ENCODE results near the gene PPM1B. TPM values are rescaled to one million over a fixed set of nuclear protein-coding genes. Genes with fewer than 3 reads are reported as not detected.
A peak's percentile ranks its signal among the peaks of the same experiment; 100 is the strongest.
"Not testable (repeated sequence)": the region's sequence is repeated elsewhere in the genome, so short reads cannot be mapped to it uniquely, and the experiment has no call there.

Gene PPM1B
- total RNA-seq, 1 donor from 2014 or later, result 48.4 TPM

- intact Hi-C loops (cut with DNase I), result no loop called here
- no peak for ATAC-seq
- no peak for DNase-seq (ENCODE audit: missing footprints)
Measured at GRCh38 chr2:44237221-44237620, 68.5 kb downstream of the PPM1B start.

- no peak for ATAC-seq
- intact Hi-C loops (cut with DNase I), result loop anchor here (10.0 kb wide), 1 partner anchor 712 kb away; no protein-coding TSS in a partner anchor
- DNase-seq (ENCODE audit: missing footprints), result no peak
Measured at GRCh38 chr2:44242904-44243303, 74.2 kb downstream of the PPM1B start.

- intact Hi-C loops (cut with DNase I), result loop anchor here (2.0 to 10.0 kb wide), 2 partner anchors 158 to 710 kb away; no protein-coding TSS in a partner anchor
- ATAC-seq (peak; percentile 63), DNase-seq (ENCODE audit: missing footprints) (no peak)
Measured at GRCh38 chr2:44244135-44244871, 75.6 kb downstream of the PPM1B start.

GRCh38 chr2:44245083-44245861 is 76.6 kb downstream of the PPM1B start:
- ATAC-seq, result no peak
- DNase-seq (ENCODE audit: missing footprints), result no peak
- intact Hi-C loops (cut with DNase I), result loop anchor here (2.0 to 10.0 kb wide), 2 partner anchors 158 to 710 kb away; no protein-coding TSS in a partner anchor

- intact Hi-C loops (cut with DNase I), result loop anchor here (10.0 kb wide), 1 partner anchor 708 kb away; no protein-coding TSS in a partner anchor
- ATAC-seq (no peak), DNase-seq (ENCODE audit: missing footprints) (no peak)
Measured at GRCh38 chr2:44246436-44246835, 77.8 kb downstream of the PPM1B start.

- no peak for DNase-seq (ENCODE audit: missing footprints)
- no peak for ATAC-seq
- intact Hi-C loops (cut with DNase I), result loop anchor here (10.0 kb wide), 1 partner anchor 708 kb away; no protein-coding TSS in a partner anchor
Measured at GRCh38 chr2:44246840-44247369, 78.2 kb downstream of the PPM1B start.

- DNase-seq (ENCODE audit: missing footprints) (no peak), ATAC-seq (no peak)
- intact Hi-C loops (cut with DNase I), result loop anchor here (10.0 kb wide), 1 partner anchor 707 kb away; no protein-coding TSS in a partner anchor
Measured at GRCh38 chr2:44247924-44248323, 79.2 kb downstream of the PPM1B start.

- ATAC-seq; DNase-seq (ENCODE audit: missing footprints): not testable (repeated sequence)
- intact Hi-C loops (cut with DNase I), result loop anchor here (10.0 kb wide), 1 partner anchor 706 kb away; no protein-coding TSS in a partner anchor
Measured at GRCh38 chr2:44249269-44249668, 80.6 kb downstream of the PPM1B start.

- ATAC-seq, result no peak
- no peak for DNase-seq (ENCODE audit: missing footprints)
- intact Hi-C loops (cut with DNase I), result no loop called here
Measured at GRCh38 chr2:44250376-44250775, 81.7 kb downstream of the PPM1B start.

GRCh38 chr2:44254023-44254422 is 85.3 kb downstream of the PPM1B start:
- no peak for ATAC-seq
- no peak for DNase-seq (ENCODE audit: missing footprints)
- intact Hi-C loops (cut with DNase I), result no loop called here

GRCh38 chr2:44255704-44256103 is 87.0 kb downstream of the PPM1B start:
- ATAC-seq; DNase-seq (ENCODE audit: missing footprints); intact Hi-C loops (cut with DNase I): not testable (repeated sequence)

- DNase-seq (ENCODE audit: missing footprints); intact Hi-C loops (cut with DNase I); ATAC-seq: not testable (repeated sequence)
Measured at GRCh38 chr2:44257802-44258201, 89.1 kb downstream of the PPM1B start.

- no peak for DNase-seq (ENCODE audit: missing footprints)
- ATAC-seq, result no peak
- intact Hi-C loops (cut with DNase I), result no loop called here
Measured at GRCh38 chr2:44267269-44267795, 98.7 kb downstream of the PPM1B start.

- peak; percentile 89 for ATAC-seq
- intact Hi-C loops (cut with DNase I), result no loop called here
- DNase-seq (ENCODE audit: missing footprints), result no peak
Measured at GRCh38 chr2:44267796-44268648, 99.3 kb downstream of the PPM1B start.

GRCh38 chr2:44269831-44270230 is 101.2 kb downstream of the PPM1B start:
- intact Hi-C loops (cut with DNase I), result no loop called here
- ATAC-seq (no peak), DNase-seq (ENCODE audit: missing footprints) (no peak)

GRCh38 chr2:44271296-44271695 is 102.6 kb downstream of the PPM1B start:
- intact Hi-C loops (cut with DNase I), result no loop called here
- no peak for ATAC-seq
- no peak for DNase-seq (ENCODE audit: missing footprints)

- ATAC-seq, result no peak
- intact Hi-C loops (cut with DNase I), result no loop called here
- no peak for DNase-seq (ENCODE audit: missing footprints)
Measured at GRCh38 chr2:44273076-44273475, 104.4 kb downstream of the PPM1B start.

GRCh38 chr2:44273596-44273995 is 104.9 kb downstream of the PPM1B start:
- DNase-seq (ENCODE audit: missing footprints) (no peak), ATAC-seq (no peak)
- intact Hi-C loops (cut with DNase I), result no loop called here

All from Right ventricle myocardium inferior (tissue), 1 donor.